H1 (cell line): Measurements from ENCODE around the gene PF4V1. TPM values are rescaled to one million over a fixed set of nuclear protein-coding genes. Genes with fewer than 3 reads are reported as not detected.

Source experiments
- BRCA1 ChIP-seq: IDR thresholded peaks from 2 replicates; pipeline ENCODE4 v1.6.1; 2012; ENCODE audit warnings: low read depth, low read length, improper control_type of control experiment
- JUND ChIP-seq: IDR thresholded peaks from 2 replicates; pipeline ENCODE4 v1.6.1; 2011; ENCODE audit warnings: mild to moderate bottlenecking, improper control_type of control experiment, low read length
- PHF8 ChIP-seq: fragments of 200-600 bp; sonication (generic); conservative IDR thresholded peaks from 2 replicates; pipeline ENCODE4 v1.7.1; 2012; ENCODE audit warnings: low read depth, mild to moderate bottlenecking, inconsistent platforms, low read length, moderate library complexity
- POLR2A ChIP-seq, 2 experiments: IDR thresholded peaks; 1 replicate in 1 of 2; 2 replicates in 1 of 2; pipeline ENCODE4 v1.6.1; 2011; ENCODE audit warnings: low read depth in 2 of 2, low read length in 2 of 2, mild to moderate bottlenecking in 2 of 2; ENCODE audit errors: control extremely low read depth in 1 of 2
- RBBP5 ChIP-seq: IDR thresholded peaks from 2 replicates; pipeline ENCODE4 v1.7.1; 2012; ENCODE audit warnings: low read depth, mild to moderate bottlenecking, inconsistent platforms, low read length, moderate library complexity, borderline replicate concordance
- SIN3A ChIP-seq, 2 experiments: IDR thresholded peaks in 1 of 2; conservative IDR thresholded peaks in 1 of 2; 2 replicates each; pipeline ENCODE4 v1.6.1; 2011 to 2012; ENCODE audit warnings: low read length in 2 of 2, improper control_type of control experiment in 1 of 2, low read depth in 1 of 2, mild to moderate bottlenecking in 1 of 2
- SIRT6 ChIP-seq: IDR thresholded peaks from one replicate; pipeline ENCODE4 v1.7.1; 2012; ENCODE audit warnings: low read length, inconsistent platforms
- SIX5 ChIP-seq: IDR thresholded peaks from 2 replicates; pipeline ENCODE4 v1.6.1; 2011; ENCODE audit warnings: mild to moderate bottlenecking, low read depth, low read length
- SP1 ChIP-seq: IDR thresholded peaks from 2 replicates; pipeline ENCODE4 v1.6.1; 2011; ENCODE audit warnings: low read depth, low read length
- SRF ChIP-seq: IDR thresholded peaks from 2 replicates; pipeline ENCODE4 v1.6.1; 2011; ENCODE audit warnings: mild to moderate bottlenecking, low read depth, low read length, moderate library complexity
- TAF1 ChIP-seq: IDR thresholded peaks from 2 replicates; pipeline ENCODE4 v1.6.1; 2011; ENCODE audit warnings: mild to moderate bottlenecking, low read depth, low read length
- polyA plus RNA-seq, 7 experiments: library from polyadenylated mRNA; depleted of rRNA in 3 of 7; stranded (reverse) in 5 of 7; unstranded in 2 of 7; fragments of >200 nt in 5 of 7; fragments of 200-250 nt in 2 of 7; gene quantifications; 1 replicate in 5 of 7; 2 replicates in 1 of 7; 4 replicates in 1 of 7; pipeline versions ENCODE4 v1.2.1 to v1.2.3, GENCODE V29; 2011 to 2013; ENCODE audit warnings: missing spikeins in 2 of 7, mixed read lengths in 2 of 7
- total RNA-seq: library from RNA; stranded (reverse); fragmentation: NEBNext Ultra II Directional; extraction: Animal tissue kit (Norgen Biotek cat#: 25700); gene quantifications from 2 replicates; pipeline ENCODE4 v1.2.1, GENCODE V29; 2021
- TF ChIP-seq, protein P1 (sequence below): fragments of 300-600 bp; sonication (generic); IDR thresholded peaks from 2 replicates; pipeline ENCODE4 v1.7.1; 2012; ENCODE audit warnings: low read length, moderate library complexity, mild to moderate bottlenecking, inconsistent platforms; ENCODE audit not compliant: insufficient replicate concordance
- TF ChIP-seq, protein P2 (sequence below): IDR thresholded peaks from 2 replicates; pipeline ENCODE4 v1.6.1; 2012; ENCODE audit warnings: inconsistent platforms

The PF4V1 gene
- total and polyA plus RNA-seq, 2 of the 8 experiments (the other 6 are each of a cell fraction or from before 2014, with no cell fraction given) = not detected

DNA sequence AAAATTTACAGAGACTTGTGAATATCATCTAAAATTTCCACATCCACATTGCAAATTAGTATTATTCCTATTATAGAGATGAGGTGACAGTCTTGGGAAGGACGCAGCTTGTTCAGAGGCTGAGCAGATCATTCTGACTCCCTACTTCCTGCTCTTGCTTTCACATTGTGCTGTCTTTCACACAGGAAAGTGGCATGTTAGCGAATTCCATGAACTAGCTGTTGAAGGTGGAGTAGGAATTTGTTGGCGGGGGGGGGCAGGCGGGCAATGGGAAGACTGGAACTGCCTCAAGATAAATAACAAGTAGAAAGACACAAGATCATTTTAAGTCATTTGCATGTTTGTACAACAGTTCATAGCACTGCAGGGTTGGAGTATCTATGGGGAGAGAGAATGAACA, 2.3 kb downstream of the PF4V1 start (continued):
- TF ChIP-seq, protein P1, sequence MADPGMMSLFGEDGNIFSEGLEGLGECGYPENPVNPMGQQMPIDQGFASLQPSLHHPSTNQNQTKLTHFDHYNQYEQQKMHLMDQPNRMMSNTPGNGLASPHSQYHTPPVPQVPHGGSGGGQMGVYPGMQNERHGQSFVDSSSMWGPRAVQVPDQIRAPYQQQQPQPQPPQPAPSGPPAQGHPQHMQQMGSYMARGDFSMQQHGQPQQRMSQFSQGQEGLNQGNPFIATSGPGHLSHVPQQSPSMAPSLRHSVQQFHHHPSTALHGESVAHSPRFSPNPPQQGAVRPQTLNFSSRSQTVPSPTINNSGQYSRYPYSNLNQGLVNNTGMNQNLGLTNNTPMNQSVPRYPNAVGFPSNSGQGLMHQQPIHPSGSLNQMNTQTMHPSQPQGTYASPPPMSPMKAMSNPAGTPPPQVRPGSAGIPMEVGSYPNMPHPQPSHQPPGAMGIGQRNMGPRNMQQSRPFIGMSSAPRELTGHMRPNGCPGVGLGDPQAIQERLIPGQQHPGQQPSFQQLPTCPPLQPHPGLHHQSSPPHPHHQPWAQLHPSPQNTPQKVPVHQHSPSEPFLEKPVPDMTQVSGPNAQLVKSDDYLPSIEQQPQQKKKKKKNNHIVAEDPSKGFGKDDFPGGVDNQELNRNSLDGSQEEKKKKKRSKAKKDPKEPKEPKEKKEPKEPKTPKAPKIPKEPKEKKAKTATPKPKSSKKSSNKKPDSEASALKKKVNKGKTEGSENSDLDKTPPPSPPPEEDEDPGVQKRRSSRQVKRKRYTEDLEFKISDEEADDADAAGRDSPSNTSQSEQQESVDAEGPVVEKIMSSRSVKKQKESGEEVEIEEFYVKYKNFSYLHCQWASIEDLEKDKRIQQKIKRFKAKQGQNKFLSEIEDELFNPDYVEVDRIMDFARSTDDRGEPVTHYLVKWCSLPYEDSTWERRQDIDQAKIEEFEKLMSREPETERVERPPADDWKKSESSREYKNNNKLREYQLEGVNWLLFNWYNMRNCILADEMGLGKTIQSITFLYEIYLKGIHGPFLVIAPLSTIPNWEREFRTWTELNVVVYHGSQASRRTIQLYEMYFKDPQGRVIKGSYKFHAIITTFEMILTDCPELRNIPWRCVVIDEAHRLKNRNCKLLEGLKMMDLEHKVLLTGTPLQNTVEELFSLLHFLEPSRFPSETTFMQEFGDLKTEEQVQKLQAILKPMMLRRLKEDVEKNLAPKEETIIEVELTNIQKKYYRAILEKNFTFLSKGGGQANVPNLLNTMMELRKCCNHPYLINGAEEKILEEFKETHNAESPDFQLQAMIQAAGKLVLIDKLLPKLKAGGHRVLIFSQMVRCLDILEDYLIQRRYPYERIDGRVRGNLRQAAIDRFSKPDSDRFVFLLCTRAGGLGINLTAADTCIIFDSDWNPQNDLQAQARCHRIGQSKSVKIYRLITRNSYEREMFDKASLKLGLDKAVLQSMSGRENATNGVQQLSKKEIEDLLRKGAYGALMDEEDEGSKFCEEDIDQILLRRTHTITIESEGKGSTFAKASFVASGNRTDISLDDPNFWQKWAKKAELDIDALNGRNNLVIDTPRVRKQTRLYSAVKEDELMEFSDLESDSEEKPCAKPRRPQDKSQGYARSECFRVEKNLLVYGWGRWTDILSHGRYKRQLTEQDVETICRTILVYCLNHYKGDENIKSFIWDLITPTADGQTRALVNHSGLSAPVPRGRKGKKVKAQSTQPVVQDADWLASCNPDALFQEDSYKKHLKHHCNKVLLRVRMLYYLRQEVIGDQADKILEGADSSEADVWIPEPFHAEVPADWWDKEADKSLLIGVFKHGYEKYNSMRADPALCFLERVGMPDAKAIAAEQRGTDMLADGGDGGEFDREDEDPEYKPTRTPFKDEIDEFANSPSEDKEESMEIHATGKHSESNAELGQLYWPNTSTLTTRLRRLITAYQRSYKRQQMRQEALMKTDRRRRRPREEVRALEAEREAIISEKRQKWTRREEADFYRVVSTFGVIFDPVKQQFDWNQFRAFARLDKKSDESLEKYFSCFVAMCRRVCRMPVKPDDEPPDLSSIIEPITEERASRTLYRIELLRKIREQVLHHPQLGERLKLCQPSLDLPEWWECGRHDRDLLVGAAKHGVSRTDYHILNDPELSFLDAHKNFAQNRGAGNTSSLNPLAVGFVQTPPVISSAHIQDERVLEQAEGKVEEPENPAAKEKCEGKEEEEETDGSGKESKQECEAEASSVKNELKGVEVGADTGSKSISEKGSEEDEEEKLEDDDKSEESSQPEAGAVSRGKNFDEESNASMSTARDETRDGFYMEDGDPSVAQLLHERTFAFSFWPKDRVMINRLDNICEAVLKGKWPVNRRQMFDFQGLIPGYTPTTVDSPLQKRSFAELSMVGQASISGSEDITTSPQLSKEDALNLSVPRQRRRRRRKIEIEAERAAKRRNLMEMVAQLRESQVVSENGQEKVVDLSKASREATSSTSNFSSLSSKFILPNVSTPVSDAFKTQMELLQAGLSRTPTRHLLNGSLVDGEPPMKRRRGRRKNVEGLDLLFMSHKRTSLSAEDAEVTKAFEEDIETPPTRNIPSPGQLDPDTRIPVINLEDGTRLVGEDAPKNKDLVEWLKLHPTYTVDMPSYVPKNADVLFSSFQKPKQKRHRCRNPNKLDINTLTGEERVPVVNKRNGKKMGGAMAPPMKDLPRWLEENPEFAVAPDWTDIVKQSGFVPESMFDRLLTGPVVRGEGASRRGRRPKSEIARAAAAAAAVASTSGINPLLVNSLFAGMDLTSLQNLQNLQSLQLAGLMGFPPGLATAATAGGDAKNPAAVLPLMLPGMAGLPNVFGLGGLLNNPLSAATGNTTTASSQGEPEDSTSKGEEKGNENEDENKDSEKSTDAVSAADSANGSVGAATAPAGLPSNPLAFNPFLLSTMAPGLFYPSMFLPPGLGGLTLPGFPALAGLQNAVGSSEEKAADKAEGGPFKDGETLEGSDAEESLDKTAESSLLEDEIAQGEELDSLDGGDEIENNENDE = no peak
- no peak for TF ChIP-seq RBBP5
- no peak for TF ChIP-seq SP1
- no peak for TF ChIP-seq SIX5
- TF ChIP-seq JUND = no peak
- TF ChIP-seq, protein P2, sequence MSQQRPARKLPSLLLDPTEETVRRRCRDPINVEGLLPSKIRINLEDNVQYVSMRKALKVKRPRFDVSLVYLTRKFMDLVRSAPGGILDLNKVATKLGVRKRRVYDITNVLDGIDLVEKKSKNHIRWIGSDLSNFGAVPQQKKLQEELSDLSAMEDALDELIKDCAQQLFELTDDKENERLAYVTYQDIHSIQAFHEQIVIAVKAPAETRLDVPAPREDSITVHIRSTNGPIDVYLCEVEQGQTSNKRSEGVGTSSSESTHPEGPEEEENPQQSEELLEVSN = no peak
- TF ChIP-seq PHF8 = no peak
- TF ChIP-seq TAF1 = no peak
- TF ChIP-seq SIRT6 = no peak
- TF ChIP-seq SRF = no peak
- TF ChIP-seq POLR2A (IDR thresholded peaks at IDR 0.05; ENCODE audit: control extremely low read depth in 1 of 2, low read depth in 2 of 2, low read length in 2 of 2) = no peak
- TF ChIP-seq SIN3A (conservative IDR thresholded peaks at IDR 0.05 in 1 of 2, IDR thresholded peaks at IDR 0.05 in 1 of 2; ENCODE audit: low read depth in 1 of 2, low read length in 2 of 2) = no peak
- TF ChIP-seq BRCA1 = no peak
